CD4-positive, alpha-beta T cell treated with Interleukin-17A for 4 hours (primary cell): ENCODE data around the gene HEATR5A.

Source experiments
- DNase-seq: peaks from one replicate; pipeline ENCODE4 v3.0.0-alpha.2; 2020; ENCODE audit warnings: mixed read lengths

The HEATR5A gene

DNA sequence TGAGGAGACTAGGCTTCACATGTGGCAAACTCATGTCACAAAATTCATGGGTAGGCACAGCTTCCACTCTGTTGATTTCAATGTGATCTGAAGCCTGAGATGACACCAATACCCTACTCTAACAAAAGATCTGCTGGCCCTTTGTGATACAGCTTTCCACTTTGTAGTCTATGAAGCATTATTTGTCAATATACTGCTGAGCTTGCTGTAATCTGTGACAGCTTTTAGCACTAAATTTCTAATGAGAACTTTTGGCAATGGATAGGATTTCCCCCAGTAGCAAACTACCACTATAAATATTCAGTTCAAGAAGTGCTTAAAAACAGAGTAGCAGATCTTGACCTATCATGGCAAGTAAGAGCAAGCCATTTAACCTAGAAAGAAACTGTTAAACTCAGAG, 5.6 kb upstream of the HEATR5A start:
- no peak for DNase-seq

DNA sequence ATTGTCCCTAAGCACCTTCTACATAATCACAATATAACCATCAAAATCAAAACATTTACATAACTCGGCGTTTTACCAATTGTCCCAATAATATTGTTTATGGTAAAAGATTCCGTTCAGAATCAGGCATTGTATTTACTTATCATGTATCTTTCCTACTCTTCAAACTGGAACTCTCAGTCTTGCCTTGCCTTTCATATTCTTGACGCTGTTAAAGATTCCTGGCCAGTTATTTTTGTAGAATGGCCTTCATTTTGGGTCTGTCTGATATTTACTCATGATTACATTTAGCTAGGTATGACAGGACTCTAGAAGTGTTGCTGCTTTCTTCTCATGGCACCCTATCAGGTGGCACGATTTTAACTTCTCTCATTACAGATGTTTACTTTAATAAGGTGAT, 850 bp upstream of the HEATR5A start:
- DNase-seq = no peak

DNA sequence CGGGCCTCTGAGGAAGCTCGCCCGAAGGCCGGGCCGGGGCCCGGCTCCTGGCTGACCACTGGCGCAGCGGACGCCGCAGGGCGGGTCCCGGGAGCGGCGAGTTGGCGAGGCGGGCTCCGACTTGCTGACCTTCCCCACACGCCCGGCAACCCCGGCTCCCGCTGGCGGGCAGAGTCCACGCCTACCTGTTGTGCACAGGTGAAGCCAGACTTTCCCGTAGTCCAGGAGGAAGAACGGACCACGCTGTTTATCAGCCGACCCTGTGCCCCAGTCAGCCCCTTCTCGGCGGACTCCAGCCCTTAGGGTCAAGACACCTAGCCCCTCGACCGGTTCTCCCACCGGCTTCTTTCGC, 407 bp downstream of the HEATR5A start:
- DNase-seq = peak; percentile 39

DNA sequence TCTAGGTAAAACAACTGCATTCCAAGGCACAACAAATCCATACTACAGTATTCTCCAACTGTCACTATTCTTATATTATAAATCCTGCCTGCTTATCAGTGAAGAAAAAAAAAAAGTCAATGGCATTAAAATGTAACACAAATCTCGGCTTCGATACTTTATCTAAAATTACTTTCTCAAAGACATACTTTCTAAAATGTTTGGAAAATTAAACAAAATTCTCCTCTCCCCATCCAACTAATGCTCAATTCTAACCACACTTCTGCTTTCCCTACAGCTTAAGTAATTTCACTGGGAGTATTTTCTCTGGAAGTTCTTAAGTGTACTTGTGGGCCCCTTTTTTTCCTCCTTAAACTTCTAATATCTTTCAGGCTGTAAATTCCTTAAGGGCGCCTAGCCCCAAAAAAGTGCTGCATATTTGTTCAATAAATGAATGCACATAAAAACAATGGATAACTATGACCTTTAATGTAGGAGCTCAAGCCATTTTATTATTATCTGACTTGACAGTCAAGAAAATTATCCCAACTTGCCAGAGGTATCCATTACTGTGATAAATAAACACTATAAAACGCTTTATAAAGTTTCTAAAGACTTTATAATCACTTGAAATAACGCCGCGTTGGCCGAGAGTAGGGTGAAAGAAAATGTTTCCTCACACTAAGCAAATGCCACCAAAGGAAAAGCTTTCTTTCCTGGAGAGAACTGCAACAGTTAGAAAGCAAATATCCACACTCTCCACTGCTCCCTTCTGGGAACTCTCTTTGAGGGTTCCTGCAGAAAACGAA, 977 bp downstream of the HEATR5A start:
- no peak for DNase-seq

DNA sequence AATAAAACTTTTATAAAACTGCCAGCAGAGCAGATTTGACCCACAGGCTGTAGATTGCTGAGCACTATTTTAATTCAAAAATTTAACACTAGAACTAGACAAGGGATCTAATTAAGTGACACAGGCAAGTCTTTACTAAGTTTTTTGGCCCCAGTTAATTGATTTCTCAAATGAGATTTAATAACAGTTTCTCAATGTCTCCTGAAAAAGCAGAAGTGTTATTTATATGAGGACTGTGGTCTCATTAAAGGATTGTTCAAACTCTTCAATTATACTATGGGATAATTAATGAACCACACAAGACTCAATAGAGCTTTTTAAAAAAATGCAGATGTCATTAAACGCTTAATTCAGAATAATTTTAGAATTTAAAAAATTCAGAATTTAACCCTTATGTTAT, 1.9 kb downstream of the HEATR5A start:
- DNase-seq = no peak

DNA sequence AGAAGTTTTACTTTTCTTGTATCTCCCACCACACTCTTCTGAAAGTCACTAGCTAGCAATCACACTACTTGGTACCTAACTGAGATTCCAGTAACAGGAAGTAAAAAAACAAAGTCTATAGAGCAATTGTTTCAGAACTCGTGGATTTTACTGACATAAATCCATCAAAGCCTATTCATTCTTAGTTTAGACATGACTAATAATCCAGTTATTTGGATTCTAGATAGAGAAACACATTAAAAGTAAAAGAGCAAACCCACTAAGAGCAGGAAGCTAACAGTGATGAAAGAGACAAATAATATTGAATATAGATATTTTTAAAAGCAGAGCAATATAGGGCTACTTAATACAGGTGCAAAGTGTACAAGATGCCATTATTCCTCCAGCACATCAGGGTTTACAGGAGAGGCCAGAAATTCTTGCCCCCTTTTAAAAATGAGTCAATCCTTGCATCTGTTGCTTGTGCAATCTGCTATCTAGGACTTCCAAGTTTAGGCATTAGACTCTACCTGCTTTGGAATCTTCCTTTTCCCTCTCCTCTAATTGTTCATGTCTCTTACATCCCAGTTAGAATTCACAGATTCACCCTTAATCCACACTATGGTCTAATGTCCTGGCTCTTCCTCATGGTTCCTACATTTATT, 6.0 kb downstream of the HEATR5A start:
- no peak for DNase-seq

DNA sequence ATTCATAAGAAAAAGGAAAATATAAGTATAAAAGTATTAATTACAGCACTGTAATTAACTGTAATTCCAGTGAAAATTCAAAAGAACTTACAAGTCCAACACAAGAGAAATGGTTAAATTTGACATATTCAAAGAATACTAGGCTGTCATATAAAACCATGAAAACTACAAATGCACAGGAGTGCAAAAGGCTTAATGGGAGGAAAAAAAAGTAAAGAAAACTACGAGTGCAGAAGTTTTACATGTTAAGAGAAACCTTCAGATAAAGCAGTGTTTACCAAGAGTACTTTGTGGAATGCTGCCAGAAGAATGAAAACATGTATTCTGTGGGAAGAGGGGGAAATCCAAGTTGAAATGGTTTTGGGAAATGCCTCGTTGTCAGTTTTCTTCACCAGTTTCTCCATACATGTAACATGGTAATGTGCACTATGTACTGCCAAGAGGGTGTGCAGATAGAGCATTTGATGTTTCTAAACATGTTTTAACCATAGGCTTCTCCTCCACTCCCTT, 9.1 kb downstream of the HEATR5A start:
- no peak for DNase-seq

DNA sequence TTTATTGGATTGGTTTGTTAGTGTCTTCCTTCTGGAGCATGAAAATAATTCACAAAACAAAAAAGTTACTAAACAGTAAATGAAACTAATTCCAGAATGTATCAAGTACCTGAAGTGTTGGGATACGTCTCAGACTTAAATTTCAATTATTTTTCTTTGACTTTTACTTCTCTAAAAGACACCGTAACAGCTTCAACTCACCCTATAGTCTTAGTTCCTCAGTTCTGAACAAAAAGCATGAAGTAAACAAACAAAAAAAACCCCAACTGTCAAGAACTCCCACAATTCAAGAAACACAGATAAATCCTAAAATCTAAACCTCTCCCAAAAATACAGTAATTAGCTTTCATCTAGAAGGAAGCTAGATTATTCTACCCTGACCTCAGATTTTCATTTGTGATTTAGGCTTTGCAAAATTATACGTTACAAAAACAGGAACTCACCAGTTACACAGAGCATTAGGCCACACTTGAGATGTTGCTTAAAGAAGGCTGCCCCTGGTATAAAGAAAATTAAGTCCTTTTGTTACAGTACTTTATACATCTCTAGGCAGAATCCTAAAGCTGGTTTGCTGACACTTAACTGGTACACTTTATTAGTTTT, 10.2 kb downstream of the HEATR5A start:
- DNase-seq = no peak

DNA sequence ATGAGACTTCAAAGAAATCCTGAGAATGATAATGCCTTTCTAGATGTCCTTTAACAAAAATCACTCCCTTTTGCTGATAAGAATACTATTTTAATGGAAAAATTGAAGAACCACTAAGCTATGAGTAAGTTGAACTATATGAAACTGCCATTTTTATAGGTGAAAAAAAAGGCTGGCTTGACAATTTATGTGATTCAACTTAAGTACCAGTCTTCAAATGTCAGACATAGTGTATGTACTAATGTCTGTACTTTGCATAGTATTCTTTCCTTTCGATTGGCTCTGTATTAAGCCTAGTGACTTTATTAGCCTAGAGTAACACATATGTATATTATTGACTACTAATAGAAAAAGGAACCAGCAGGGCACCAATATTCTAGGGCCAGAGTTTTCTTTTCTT, 11.9 kb downstream of the HEATR5A start:
- DNase-seq = no peak

DNA sequence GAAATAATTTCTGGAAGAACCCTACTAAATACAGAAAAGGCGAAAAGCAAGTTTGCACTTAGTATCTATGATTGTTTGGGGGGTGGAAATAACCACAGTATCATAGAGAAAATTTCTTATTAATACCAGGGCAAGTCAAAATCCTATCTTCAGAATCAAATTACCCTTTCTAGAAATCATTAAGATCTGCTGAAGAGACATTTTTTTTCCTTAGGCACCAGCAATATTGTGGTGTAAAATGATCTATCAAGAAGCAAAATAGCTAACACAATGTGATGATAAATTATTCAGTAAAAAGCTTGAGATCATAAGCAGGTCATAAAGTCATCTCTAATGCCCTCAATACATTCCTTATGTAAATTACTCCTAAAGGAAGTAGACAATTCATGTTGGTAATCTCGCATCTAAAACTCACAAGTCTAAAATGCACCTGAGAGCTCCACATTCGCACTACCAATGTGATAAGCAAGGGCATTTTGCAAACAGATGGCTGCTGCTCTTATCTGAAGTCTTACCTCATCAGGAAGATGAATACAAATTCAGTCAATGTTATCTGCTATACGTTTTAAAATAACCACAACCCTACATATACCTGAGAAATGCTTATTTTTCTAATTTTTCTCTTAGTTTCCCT, 14.6 kb downstream of the HEATR5A start:
- no peak for DNase-seq

DNA sequence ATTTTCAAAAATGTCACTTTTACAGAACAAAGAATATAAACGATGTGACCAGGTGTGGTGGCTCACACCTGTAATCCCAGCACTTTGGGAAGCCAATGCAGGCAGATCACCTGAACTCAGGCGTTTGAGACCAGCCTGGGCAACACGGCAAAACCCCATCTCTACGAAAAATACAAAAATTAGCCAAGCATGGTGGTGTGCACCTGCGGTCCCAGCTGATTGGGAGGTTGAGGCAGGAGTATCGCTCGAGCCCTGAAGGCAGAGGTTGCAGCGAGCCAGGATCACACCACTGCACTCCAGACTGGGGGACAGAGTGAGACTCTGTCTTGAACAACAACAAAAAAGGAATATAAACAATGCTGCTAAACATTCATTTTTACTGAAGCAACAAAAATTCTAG, 15.2 kb downstream of the HEATR5A start:
- DNase-seq = no peak

DNA sequence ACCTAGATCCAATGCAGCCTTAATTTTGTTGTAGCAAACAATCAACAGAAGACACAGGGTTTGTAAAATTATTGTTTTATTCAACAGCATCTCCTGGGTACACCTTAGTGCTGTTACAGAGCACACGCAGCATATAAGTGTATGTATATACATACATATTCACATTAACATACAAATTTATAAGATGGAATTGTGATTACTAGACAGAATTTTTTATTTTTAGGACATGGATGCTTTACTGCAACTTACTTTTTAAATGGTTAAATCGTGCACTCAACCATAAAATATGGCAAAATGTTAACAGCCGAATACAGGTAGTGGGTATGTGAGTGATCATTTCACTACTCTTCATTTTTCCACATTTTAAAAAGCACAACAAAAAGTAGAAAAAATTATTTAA, 16.6 kb downstream of the HEATR5A start:
- DNase-seq = no peak

DNA sequence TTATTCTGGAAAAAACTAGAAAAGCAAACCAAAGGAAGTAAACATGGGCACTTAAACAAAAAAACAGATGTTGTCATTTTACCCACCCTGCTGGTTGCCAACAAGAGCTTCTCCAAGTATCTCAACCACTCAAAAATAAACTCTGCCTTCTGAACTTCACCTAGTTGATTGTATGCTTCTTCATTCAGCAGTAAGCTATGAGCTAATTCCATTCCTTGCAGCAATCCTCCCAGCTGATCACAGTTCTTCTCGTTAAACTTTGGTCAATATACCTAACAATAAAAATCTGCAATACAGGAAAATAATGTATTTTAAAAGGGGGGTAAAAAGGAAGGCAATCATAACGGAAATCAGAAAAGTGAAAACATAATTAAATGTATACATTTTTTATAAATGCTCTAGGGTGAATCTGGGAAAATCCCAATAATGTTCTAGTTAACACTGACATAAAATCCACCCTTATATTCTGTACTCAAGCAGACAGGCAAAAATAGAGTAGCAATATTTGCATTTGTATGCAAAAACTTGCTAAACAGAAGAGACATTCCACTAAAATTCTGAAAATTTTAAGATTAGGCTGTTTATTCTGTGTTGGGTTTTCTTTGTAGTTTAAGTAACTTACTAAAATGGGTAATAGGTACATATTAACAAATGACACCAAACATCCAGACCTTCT, 17.4 kb downstream of the HEATR5A start:
- no peak for DNase-seq

DNA sequence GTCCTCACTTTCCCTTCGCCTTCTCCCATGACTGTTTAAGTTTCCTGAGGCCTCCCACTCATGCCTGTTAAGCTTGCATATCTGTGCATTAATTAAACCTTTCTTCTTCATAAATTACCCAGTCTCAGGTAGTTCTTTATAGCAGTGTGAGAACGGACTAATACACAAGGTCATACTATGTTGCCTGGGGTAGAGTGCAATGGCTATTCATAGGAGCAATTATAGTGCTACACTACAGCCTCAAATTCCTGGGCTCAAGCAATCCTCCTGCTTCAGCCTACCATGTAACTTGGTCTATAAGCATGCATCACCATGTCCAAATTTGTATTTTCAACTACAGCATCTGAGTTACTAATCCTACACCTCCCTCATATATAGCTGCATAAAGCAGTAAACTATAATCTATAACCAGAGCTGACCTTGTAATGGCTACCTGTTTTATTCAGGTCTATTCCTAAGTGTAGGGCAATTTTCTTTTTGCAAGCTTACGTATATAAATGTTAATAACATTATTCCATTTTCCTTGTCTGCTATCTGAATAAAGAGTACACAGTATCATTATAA, 18.9 kb downstream of the HEATR5A start:
- DNase-seq = no peak

DNA sequence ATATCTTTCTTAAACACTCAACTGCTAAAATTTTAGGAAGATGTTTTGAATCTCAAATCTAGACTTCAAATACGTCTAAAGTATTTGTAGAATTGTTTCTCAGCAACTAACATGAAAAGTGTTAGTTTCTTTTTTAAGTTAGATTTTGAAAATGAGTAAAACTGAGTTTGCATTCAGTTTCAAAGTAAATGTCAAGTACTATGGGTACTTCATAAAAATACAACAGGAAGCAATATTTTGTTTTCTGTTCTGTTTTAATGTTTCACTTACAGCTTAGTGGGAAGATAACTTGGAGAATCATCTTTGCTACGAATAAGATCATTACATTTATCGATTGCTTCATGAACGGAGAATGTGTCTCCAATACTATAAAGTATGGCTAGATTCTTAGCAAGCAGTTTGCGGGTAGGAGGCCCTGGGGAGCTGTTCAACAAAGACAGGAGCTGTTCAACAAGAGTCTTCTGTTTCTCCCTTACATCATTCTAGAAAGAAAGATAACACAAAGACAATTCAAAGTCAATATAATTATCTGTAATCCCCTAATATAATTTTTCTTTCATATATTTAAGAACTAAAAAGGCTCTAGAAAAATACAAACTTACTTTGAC, 20.2 kb downstream of the HEATR5A start:
- no peak for DNase-seq

DNA sequence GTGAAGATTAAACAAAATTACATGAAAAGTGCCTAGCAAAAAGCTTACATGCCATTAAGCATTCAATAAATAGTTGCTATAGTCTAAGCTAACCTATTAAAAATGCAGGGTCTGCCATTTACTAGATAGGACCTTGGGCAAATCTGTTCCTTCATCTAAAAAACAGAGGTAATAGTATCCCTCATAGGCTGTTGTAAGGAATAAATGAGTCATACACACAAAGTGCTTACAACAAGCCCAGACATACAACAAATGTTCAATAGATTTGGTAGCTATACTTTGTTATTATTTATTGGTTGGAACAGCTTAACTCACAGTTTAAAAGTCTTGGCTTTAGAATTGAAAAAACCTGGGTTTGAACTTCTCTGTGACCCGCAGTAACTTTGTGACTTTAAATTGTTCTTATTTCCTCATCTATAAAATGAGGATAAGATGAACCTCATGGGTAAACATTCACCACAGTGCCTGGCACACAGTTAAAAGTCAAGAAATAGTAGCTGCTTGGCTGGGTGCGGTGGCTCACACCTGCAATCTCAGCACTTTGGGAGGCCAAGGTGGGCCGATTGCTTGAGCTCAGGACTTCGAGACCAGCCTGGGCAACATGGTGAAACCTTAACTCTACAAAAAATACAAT, 24.7 kb downstream of the HEATR5A start:
- DNase-seq = no peak

DNA sequence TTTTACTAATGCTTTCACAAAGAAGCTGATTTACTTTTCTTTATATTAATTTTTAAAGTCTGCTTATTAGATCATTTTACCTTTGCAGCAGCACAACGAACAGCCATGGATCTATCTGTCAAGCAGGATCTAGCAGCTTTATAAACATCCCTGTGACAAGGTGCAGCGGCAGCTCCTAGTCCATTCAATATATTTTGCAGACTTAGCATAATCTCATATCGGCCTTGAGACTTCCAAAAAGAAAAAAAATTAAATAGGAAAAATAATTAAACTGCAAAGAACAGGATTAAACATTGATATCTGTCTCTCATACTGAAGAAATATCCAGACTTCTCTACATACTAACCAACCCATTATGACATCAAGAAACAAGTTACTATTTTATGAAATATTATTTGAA, 25.2 kb downstream of the HEATR5A start:
- no peak for DNase-seq

DNA sequence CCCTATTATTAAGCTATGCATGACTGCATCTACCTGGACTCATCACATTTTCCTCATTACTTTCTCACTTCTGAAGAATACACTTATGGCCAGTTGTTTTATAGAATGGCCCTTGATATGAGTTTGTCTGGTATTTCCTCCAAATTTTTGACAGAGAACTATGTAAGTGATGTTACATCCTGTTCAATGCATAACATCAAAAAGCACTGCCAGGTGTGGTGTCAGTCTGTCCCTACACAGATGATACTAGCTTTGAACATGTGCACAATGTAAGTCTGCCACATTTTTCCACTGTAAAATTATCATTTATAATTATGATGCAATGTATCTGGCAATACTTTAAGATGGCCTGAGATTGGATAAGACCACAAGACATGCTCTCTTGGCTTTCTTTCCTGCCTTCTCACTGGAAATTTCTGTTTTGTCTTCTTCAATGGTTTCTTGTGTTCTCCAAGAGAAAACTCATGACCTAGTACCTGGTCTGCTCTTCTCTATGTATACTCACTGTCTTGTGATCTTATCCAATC, 28.3 kb downstream of the HEATR5A start:
- DNase-seq = no peak

DNA sequence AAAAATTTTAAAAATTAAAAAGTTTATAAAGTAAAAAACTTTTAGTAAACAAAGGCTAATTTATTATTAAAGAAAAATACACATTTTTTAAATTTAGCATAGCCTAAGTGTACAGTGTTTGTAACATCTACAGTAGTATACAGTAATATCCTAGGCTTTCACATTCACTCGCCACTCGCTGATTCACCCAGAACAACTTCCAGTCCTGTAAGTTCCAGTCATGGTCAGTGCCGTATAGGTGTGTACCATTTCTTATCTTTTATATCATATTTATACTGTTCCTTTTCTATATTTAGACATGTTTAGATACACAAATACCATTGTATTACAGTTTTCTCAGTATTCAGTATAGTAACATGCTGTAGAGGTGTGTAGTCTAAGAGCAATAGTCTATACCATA, 28.9 kb downstream of the HEATR5A start:
- no peak for DNase-seq

DNA sequence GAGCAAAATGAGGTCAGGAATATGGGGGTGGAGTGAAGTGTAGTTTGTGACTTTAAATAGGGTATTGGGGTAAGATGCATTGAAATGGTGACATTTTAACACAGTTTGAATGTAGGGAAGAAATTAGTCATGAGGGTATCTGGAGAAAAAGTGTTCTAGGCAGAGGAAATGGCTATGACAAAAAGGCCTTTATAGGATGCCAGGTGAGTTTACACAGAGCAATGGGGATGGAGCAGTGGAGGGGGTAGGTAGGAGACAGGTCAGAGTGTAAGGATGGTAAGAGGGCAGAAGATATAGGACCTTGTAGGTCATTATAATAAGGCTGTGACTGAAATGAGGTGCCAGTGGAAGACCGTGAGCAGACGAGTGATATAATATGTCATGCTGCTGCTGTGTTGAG, 30.4 kb downstream of the HEATR5A start:
- DNase-seq = no peak

DNA sequence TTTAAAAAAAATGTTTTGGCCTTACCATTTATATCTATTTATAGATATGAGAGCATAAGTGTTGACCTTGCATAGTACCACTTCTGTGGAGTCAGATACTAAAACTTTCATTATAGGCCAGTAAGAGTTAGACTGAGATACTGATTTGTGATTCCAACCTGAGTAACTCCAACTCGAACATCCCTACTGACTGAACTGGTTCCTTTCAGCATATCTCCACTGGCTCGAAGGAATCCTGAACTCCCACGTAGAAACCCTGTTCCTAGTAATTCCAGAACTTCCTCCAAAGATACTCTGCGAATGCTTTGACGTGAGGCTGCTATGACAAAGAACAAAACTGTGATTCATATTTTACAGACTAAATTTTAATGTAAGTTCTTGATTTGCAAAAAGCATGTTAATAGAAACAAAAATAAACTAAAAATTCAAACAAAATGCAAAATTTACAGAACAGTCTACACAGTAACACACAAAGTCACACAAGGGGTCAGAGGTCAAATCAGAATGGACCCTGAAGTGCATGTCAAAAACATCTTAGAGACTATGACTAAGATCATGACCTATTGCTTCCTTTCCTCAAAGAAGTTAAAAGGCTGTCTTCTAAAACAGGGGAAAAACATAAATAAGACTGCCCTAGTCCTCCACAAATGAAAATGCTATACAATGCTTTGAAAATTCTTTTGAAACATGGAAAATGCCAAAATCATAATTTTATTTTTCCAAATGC, 31.5 kb downstream of the HEATR5A start:
- no peak for DNase-seq
